B cell (primary cell): ENCODE results near the gene ACCS. TPM values are rescaled to one million over a fixed set of nuclear protein-coding genes. Genes with fewer than 3 reads are reported as not detected.

ENCODE experiments used
- ATAC-seq: fragments of 200-7000 bp; cut with Tn5 transposase; one replicate; pipeline ENCODE4 v1.10.0; 2021; ENCODE audit warnings: low read depth, mild to moderate bottlenecking, moderate number of reproducible peaks, moderate library complexity
- CTCF ChIA-PET: fragments of 350-600 bp; sonication (Branson Sonifier 250); formaldehyde crosslinking; loops from one replicate; lab custom pipeline; 2021; ENCODE audit warnings: antibody characterized with exemption, inconsistent platforms; lab: Charles Lee
- POLR2A ChIA-PET: fragments of 350-600 bp; sonication (Branson Sonifier 250); formaldehyde crosslinking; loops from one replicate; lab custom pipeline; 2021; ENCODE audit warnings: antibody characterized with exemption; lab: Charles Lee
- DNase-seq: peaks from one replicate; pipeline ENCODE4 v3.0.0; 2013
- H2AFZ ChIP-seq: 2 replicates; pipeline ENCODE4 v1.6.1; 2012; ENCODE audit warnings: mild to moderate bottlenecking, low read depth, low read length; ENCODE audit not compliant: insufficient read depth, poor library complexity, severe bottlenecking
- H3K27ac ChIP-seq, 2 donors: 1 replicate in 1 of 2; 2 replicates in 1 of 2; pipeline ENCODE4 v1.5.1; 2012 to 2013; ENCODE audit warnings: low read length in 2 of 2, mild to moderate bottlenecking in 2 of 2, moderate library complexity in 1 of 2
- H3K27me3 ChIP-seq, 4 experiments: fragments of 200-600 bp in 1 of 4; sonication (generic) in 1 of 4; replicated peaks in 1 of 4; 1 replicate in 2 of 4; 2 replicates in 2 of 4; pipeline versions ENCODE4 v1.6.1 to v1.7.0; 2013 to 2016; ENCODE audit warnings: low read length in 3 of 4, mild to moderate bottlenecking in 2 of 4, mixed read lengths in 1 of 4, moderate library complexity in 1 of 4; ENCODE audit not compliant: insufficient read depth in 4 of 4, control insufficient read depth in 3 of 4; ENCODE audit errors: control extremely low read depth in 1 of 4
- H3K36me3 ChIP-seq, 2 experiments: replicated peaks in 1 of 2; 1 replicate in 1 of 2; 2 replicates in 1 of 2; pipeline versions ENCODE4 v1.6.1 to v1.7.1; 2013; ENCODE audit warnings: low read length in 1 of 2; ENCODE audit not compliant: insufficient read depth in 2 of 2, control insufficient read depth in 1 of 2; ENCODE audit errors: control extremely low read depth in 1 of 2, extremely low read depth in 1 of 2
- H3K4me1 ChIP-seq, 2 donors: fragments of 200-600 bp in 1 of 2; sonication (generic) in 1 of 2; 1 replicate in 1 of 2; 2 replicates in 1 of 2; pipeline versions ENCODE4 v1.5.1 to v1.6.1; 2013 to 2017; ENCODE audit warnings: low read length in 2 of 2; ENCODE audit not compliant: control insufficient read depth in 2 of 2, insufficient read depth in 2 of 2
- H3K4me2 ChIP-seq: replicated peaks from 2 replicates; pipeline ENCODE3; 2012; ENCODE audit warnings: mild to moderate bottlenecking, low read depth, low read length; ENCODE audit not compliant: poor library complexity, severe bottlenecking
- H3K4me3 ChIP-seq, 5 experiments: fragments of 200-600 bp in 1 of 5; sonication (generic) in 1 of 5; 1 replicate in 3 of 5; 2 replicates in 2 of 5; pipeline versions ENCODE4 v1.5.1 to v1.7.0; 2011 to 2016; ENCODE audit warnings: low read length in 4 of 5, mild to moderate bottlenecking in 4 of 5, low read depth in 2 of 5, control low read depth in 1 of 5, moderate library complexity in 1 of 5; ENCODE audit not compliant: insufficient read depth in 1 of 5; ENCODE audit errors: control extremely low read depth in 1 of 5, extremely low read depth in 1 of 5
- H3K79me2 ChIP-seq: fragments of 200-600 bp; sonication (generic); one replicate; pipeline ENCODE4 v1.6.0; 2016; ENCODE audit warnings: low read length; ENCODE audit not compliant: control insufficient read depth, insufficient read depth
- H3K9ac ChIP-seq: fragments of 200-600 bp; sonication (generic); 2 replicates; pipeline ENCODE4 v1.6.1; 2017; ENCODE audit warnings: mild to moderate bottlenecking, low read length, moderate library complexity
- H3K9me3 ChIP-seq, 3 donors: one replicate each; pipeline versions ENCODE4 v1.6.1 to v1.7.1; 2013; ENCODE audit warnings: low read length in 2 of 3; ENCODE audit not compliant: control insufficient read depth in 2 of 3, insufficient read depth in 1 of 3; ENCODE audit errors: control extremely low read depth in 1 of 3
- H4K20me1 ChIP-seq: 2 replicates; pipeline ENCODE4 v1.6.0; 2012; ENCODE audit warnings: mild to moderate bottlenecking, low read length; ENCODE audit not compliant: insufficient read depth, control insufficient read depth, poor library complexity, severe bottlenecking
- H3K27ac Mint-ChIP-seq: one replicate; pipeline ENCODE4 v1.8.0; 2021; ENCODE audit warnings: mixed read lengths
- H3K27me3 Mint-ChIP-seq: one replicate; pipeline ENCODE4 v1.8.0; 2021; ENCODE audit warnings: mixed read lengths
- H3K4me1 Mint-ChIP-seq: one replicate; pipeline ENCODE4 v1.8.0; 2021; ENCODE audit warnings: mixed read lengths
- H3K4me3 Mint-ChIP-seq: one replicate; pipeline ENCODE4 v1.8.0; 2021; ENCODE audit warnings: mixed read lengths
- H3K9me3 Mint-ChIP-seq: one replicate; pipeline ENCODE4 v1.8.0; 2022; ENCODE audit warnings: mixed read lengths; ENCODE audit not compliant: insufficient read depth
- EZH2 ChIP-seq: IDR thresholded peaks from 2 replicates; pipeline ENCODE4 v1.6.1; 2012; ENCODE audit warnings: borderline replicate concordance, low read depth, mild to moderate bottlenecking, moderate library complexity, low read length; ENCODE audit not compliant: insufficient read depth, poor library complexity, severe bottlenecking
- WGBS: methylation state at CpG from one replicate; pipeline ENCODE4 v1.1.5; 2013; ENCODE audit warnings: missing lambda C conversion rate; ENCODE audit not compliant: insufficient coverage; 5-methylcytosine and 5-hydroxymethylcytosine counted together
- intact Hi-C: fragments of 100-400 bp; cut with micrococcal nuclease; formaldehyde crosslinking; loops from one replicate; pipeline ENCODE4 v1.10.0; 2022
- polyA plus RNA-seq: library from polyadenylated mRNA; depleted of rRNA; stranded (reverse); fragments of >200 nt; gene quantifications from 2 replicates; pipeline ENCODE4 v1.2.3, GENCODE V29; 2012
- total RNA-seq, 2 donors: library from RNA; stranded (reverse); fragments of 120-200 nt in 1 of 2; gene quantifications; 1 replicate in 1 of 2; 2 replicates in 1 of 2; pipeline versions ENCODE4 v1.2.3 to v1.2.4, GENCODE V29; 2013 to 2022
- TF ChIP-seq, protein P1 (sequence below): fragments of 200-600 bp; IDR thresholded peaks from one replicate; pipeline ENCODE4 v1.8.0; 2022; ENCODE audit warnings: antibody characterized with exemption, mild to moderate bottlenecking

ACCS gene
- total and polyA plus RNA-seq, 2 donors (not counting 1 experiment from before 2014, with no cell fraction given): 59.5 to 63.2 TPM

DNA sequence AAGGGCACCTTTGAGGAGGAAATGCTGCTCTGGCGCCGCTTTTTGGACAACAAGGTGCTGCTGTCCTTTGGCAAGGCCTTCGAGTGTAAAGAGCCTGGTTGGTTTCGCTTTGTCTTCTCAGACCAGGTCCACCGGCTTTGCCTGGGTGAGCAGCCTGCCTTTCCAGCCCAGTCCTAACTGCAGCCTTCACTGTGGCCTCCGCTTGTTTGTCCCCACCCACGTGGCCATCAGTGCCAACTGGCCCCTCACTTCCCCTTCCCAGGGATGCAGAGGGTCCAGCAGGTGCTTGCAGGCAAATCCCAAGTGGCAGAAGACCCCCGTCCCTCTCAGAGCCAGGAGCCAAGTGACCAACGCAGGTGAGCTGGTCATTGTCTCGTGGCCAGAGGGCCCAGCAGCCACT, 17.4 kb downstream of the ACCS start:
- ChIA-PET POLR2A (no interaction called here), CTCF (interaction anchor here (3.7 kb wide), 1 partner anchor 11 kb away, joined by 18 read pairs; the partner anchor contains the start of gene EXT2)
- Mint-ChIP-seq H3K4me1 (no peaks in the 10 kb centered on the region), H3K27ac (no peak overlapping the region), H3K27me3 (no peaks in the 10 kb centered on the region), H3K9me3 (peaks cover 5% of the 10 kb centered on the region), H3K4me3 (no peak overlapping the region)
- ATAC-seq (no peak), DNase-seq (no peak)
- H3K36me3 ChIP-seq: peaks cover 1 to 2% of the 10 kb centered on the region in 2 experiments
- H2AFZ ChIP-seq: no peak overlapping the region
- TF ChIP-seq, protein P1, sequence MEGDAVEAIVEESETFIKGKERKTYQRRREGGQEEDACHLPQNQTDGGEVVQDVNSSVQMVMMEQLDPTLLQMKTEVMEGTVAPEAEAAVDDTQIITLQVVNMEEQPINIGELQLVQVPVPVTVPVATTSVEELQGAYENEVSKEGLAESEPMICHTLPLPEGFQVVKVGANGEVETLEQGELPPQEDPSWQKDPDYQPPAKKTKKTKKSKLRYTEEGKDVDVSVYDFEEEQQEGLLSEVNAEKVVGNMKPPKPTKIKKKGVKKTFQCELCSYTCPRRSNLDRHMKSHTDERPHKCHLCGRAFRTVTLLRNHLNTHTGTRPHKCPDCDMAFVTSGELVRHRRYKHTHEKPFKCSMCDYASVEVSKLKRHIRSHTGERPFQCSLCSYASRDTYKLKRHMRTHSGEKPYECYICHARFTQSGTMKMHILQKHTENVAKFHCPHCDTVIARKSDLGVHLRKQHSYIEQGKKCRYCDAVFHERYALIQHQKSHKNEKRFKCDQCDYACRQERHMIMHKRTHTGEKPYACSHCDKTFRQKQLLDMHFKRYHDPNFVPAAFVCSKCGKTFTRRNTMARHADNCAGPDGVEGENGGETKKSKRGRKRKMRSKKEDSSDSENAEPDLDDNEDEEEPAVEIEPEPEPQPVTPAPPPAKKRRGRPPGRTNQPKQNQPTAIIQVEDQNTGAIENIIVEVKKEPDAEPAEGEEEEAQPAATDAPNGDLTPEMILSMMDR: no peak
- no peak for TF ChIP-seq EZH2
- H3K4me1 ChIP-seq: no peaks in the 10 kb centered on the region
- no peaks in the 10 kb centered on the region for H3K27me3 ChIP-seq
- H3K9ac ChIP-seq: no peak overlapping the region
- no peak overlapping the region for H3K4me2 ChIP-seq
- H3K79me2 ChIP-seq: no peaks in the 10 kb centered on the region
- intact Hi-C loops: no loop called here
- no peaks in the 10 kb centered on the region for H3K9me3 ChIP-seq
- H4K20me1 ChIP-seq: no peaks in the 10 kb centered on the region
- no peak overlapping the region for H3K4me3 ChIP-seq
- WGBS: 93% methylated on average over 10 of the region's 10 CpGs
- no peak overlapping the region for H3K27ac ChIP-seq

DNA sequence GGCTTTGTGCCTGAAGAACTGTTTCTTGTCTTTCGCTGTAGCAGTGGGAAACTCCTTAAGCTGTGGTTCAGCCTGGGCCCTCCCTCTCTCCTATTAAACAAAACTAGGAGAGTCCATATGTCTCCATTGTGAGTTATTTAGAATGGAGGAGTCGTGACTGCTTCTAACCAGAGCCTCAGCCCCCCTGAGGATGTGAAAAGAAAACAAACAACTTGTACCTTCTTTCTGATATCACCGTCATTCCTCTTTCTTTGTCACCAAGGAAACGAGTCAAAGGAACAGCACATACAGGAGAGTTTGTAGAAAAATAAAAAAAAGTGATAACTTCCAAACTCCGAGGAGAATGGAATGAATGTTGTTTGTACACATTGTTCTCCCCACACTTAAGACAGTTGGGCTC, 17.8 kb downstream of the ACCS start:
- no peaks in the 10 kb centered on the region for H3K27me3 ChIP-seq
- no peaks in the 10 kb centered on the region for H3K4me1 ChIP-seq
- H3K79me2 ChIP-seq: no peaks in the 10 kb centered on the region
- intact Hi-C loops: no loop called here
- Mint-ChIP-seq H3K4me1 (no peaks in the 10 kb centered on the region), H3K4me3 (no peak overlapping the region), H3K9me3 (peaks cover 5% of the 10 kb centered on the region), H3K27ac (no peak overlapping the region), H3K27me3 (no peaks in the 10 kb centered on the region)
- 100% methylated on average over 1 of the region's 5 CpGs for whole genome bisulfite sequencing
- H3K4me2 ChIP-seq: no peak overlapping the region
- TF ChIP-seq, protein P1: no peak
- TF ChIP-seq EZH2: no peak
- ChIA-PET CTCF (interaction anchor here (0.7 to 3.7 kb wide), 2 partner anchors 11 to 22 kb away, joined by 3 to 18 read pairs; partner anchors contain the start of gene EXT2), POLR2A (interaction anchor here (0.6 kb wide), 1 partner anchor 1066 kb away, joined by 3 read pairs; no protein-coding TSS in a partner anchor)
- no peak overlapping the region for H3K27ac ChIP-seq
- H3K36me3 ChIP-seq: peaks cover under 1 to 1% of the 10 kb centered on the region in 2 experiments
- no peaks in the 10 kb centered on the region for H4K20me1 ChIP-seq
- no peak for ATAC-seq
- no peak for DNase-seq
- no peak overlapping the region for H3K9ac ChIP-seq
- no peaks in the 10 kb centered on the region for H3K9me3 ChIP-seq
- H3K4me3 ChIP-seq: no peak overlapping the region
- no peak overlapping the region for H2AFZ ChIP-seq
